ENCODE measurements around the gene TUBGCP6. TPM values are rescaled to one million over a fixed set of nuclear protein-coding genes. Genes with fewer than 3 reads are reported as not detected.

TUBGCP6 gene
- total RNA-seq, 4 donors from 2014 or later, result 43.8 to 110 (median 73.1) TPM

- DNase-seq, result no peak
- Histone ChIP-seq H3K9me3 (no peaks in the 10 kb centered on the region), H3K4me1 (peaks cover 0 to 18% (median 11%) of the 10 kb centered on the region in 4 donors), H3K27ac (peak within 1 kb of the TSS; percentile 18 to 41 (median 32)), H3K4me3 (peak within 1 kb of the TSS; percentile 4 to 52 (median 24)), H3K27me3 (peaks cover 70% of the 10 kb centered on the region), H3K36me3 (no peaks in the 10 kb centered on the region)
- in situ Hi-C loops (cut with MboI; ENCODE audit: low pct_ligation_motif_present in 1 of 4, low pct_unique_long_range_greater_than_20kb in 1 of 4, low sequenced_read_pairs in 3 of 4) (loop anchor here in 1 of 4 donors (10.0 kb wide), 1 partner anchor 233 kb away; no protein-coding TSS in a partner anchor), intact Hi-C loops (cut with DNase I; ENCODE audit: low total_unique reads) (no loop called here)
- no peak for TF ChIP-seq CTCF (IDR thresholded peaks at IDR 0.05)
- no peak for TF ChIP-seq POLR2A (IDR thresholded peaks at IDR 0.05)
- TF ChIP-seq POLR2AphosphoS5 (IDR thresholded peaks at IDR 0.05), result no peak
- no peak for TF ChIP-seq EP300 (IDR thresholded peaks at IDR 0.05; ENCODE audit: low read depth)
- 15 to 18% methylated on average over 3 to 10 of the region's 61 CpGs for WGBS, 2 donors (ENCODE audit: low coverage in 1 of 2)
Observed at GRCh38 chr22:50261615-50262459, 17.0 kb upstream of the TUBGCP6 start, which contains the start of gene MAPK12. MAPK12 (minus strand) TSS chr22:50261683; CDS start chr22:50261509, 174 bp downstream.

- in situ Hi-C loops (cut with MboI; ENCODE audit: low pct_ligation_motif_present in 1 of 4, low pct_unique_long_range_greater_than_20kb in 1 of 4, low sequenced_read_pairs in 3 of 4), result loop anchor here in 1 of 4 donors (10.0 kb wide), 1 partner anchor 234 kb away; no protein-coding TSS in a partner anchor
- peak overlapping the region; percentile 4 to 52 (median 24) for H3K4me3 ChIP-seq
- H3K4me1 ChIP-seq, result peaks cover 0 to 17% (median 11%) of the 10 kb centered on the region in 4 donors
- no peaks in the 10 kb centered on the region for H3K9me3 ChIP-seq
- peaks cover 70% of the 10 kb centered on the region for H3K27me3 ChIP-seq
- TF ChIP-seq EP300 (IDR thresholded peaks at IDR 0.05; ENCODE audit: low read depth) (no peak), CTCF (IDR thresholded peaks at IDR 0.05) (no peak), POLR2AphosphoS5 (IDR thresholded peaks at IDR 0.05) (no peak), POLR2A (IDR thresholded peaks at IDR 0.05) (no peak)
- H3K27ac ChIP-seq, result peak overlapping the region; percentile 18 to 41 (median 32)
- DNase-seq, result no peak
- H3K36me3 ChIP-seq, result no peaks in the 10 kb centered on the region
- intact Hi-C loops (cut with DNase I; ENCODE audit: low total_unique reads), result no loop called here
- WGBS, 2 donors (ENCODE audit: low coverage in 1 of 2), result 0% methylated on average over 2 to 13 of the region's 92 CpGs
Observed at GRCh38 chr22:50260801-50261614, 16.2 kb upstream of the TUBGCP6 start.

GRCh38 chr22:50260434-50260800 lies 15.6 kb upstream of the TUBGCP6 start:
- intact Hi-C loops (cut with DNase I; ENCODE audit: low total_unique reads) (no loop called here), in situ Hi-C loops (cut with MboI; ENCODE audit: low pct_ligation_motif_present in 1 of 4, low pct_unique_long_range_greater_than_20kb in 1 of 4, low sequenced_read_pairs in 3 of 4) (loop anchor here in 1 of 4 donors (10.0 kb wide), 1 partner anchor 234 kb away; no protein-coding TSS in a partner anchor)
- peaks cover 0 to 17% (median 11%) of the 10 kb centered on the region in 4 donors for H3K4me1 ChIP-seq
- H3K27me3 ChIP-seq, result peaks cover 70% of the 10 kb centered on the region
- peak overlapping the region in 2 of 4 donors; percentile 31 to 52 for H3K4me3 ChIP-seq
- no peak for DNase-seq
- TF ChIP-seq POLR2AphosphoS5 (IDR thresholded peaks at IDR 0.05) (no peak), EP300 (IDR thresholded peaks at IDR 0.05; ENCODE audit: low read depth) (no peak), POLR2A (IDR thresholded peaks at IDR 0.05) (no peak), CTCF (IDR thresholded peaks at IDR 0.05) (no peak)
- no peaks in the 10 kb centered on the region for H3K36me3 ChIP-seq
- WGBS, 2 donors (ENCODE audit: low coverage in 1 of 2), result 27% methylated on average over 10 of the region's 11 CpGs; no CpG with 5 or more reads in 1 of the 2 donors
- H3K27ac ChIP-seq, result peak overlapping the region in 1 of 4 donors; percentile 41
- H3K9me3 ChIP-seq, result no peaks in the 10 kb centered on the region

All from transverse colon (tissue), 4 donors.